ENCODE data around the gene NPFF.

Gene NPFF

DNA sequence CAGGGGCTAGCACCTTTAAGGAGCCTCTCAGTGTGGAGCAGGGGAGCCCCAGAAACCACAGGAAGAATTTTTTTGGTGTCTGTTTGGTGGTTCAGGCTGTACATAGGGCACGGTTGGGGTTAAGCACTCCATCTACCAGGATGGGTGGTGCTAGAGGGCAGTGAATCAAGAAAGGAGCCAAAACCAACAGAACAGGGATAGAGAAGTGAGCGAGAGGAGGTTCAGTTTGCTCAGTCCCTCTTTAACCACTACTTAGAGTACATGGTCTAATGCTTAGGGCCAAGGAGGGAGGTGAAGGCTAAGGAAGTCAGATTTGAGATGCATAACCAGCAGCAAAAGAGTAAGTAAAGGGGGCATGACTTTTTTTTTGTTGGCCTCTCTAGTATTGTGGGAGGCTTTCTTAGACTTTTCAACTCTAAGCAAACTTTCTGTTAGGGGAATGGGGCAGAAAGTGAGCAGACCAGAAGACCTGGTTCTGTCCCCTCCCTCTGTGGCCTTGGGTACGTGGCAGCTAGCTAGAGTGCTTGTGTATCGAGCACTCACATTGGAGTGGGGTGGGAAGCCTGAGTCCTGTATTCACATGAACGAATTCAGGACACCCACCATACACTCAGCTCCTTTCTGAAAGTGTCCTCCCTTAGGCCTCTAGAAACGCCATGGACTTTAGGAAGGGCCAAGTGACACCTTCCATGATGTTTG is 6.6 kb upstream of the NPFF start:
- no peak overlapping the region for H3K9ac ChIP-seq
- no peak overlapping the region for H2AFZ ChIP-seq
- TF ChIP-seq, protein P1, sequence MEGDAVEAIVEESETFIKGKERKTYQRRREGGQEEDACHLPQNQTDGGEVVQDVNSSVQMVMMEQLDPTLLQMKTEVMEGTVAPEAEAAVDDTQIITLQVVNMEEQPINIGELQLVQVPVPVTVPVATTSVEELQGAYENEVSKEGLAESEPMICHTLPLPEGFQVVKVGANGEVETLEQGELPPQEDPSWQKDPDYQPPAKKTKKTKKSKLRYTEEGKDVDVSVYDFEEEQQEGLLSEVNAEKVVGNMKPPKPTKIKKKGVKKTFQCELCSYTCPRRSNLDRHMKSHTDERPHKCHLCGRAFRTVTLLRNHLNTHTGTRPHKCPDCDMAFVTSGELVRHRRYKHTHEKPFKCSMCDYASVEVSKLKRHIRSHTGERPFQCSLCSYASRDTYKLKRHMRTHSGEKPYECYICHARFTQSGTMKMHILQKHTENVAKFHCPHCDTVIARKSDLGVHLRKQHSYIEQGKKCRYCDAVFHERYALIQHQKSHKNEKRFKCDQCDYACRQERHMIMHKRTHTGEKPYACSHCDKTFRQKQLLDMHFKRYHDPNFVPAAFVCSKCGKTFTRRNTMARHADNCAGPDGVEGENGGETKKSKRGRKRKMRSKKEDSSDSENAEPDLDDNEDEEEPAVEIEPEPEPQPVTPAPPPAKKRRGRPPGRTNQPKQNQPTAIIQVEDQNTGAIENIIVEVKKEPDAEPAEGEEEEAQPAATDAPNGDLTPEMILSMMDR (IDR thresholded peaks at IDR 0.05) = no peak
- H3K27ac ChIP-seq = no peak overlapping the region
- H3K4me2 ChIP-seq (ENCODE audit: low read length) = no peak overlapping the region
- no peaks in the 10 kb centered on the region for H3K79me2 ChIP-seq
- no peaks in the 10 kb centered on the region for H3K4me1 ChIP-seq
- no peak overlapping the region for H3K4me3 ChIP-seq (ENCODE audit: low read depth, low read length)
- H3K9me3 ChIP-seq (ENCODE audit: control insufficient read depth, low read length) = no peaks in the 10 kb centered on the region
- H3K36me3 ChIP-seq (ENCODE audit: control insufficient read depth, insufficient read depth, low read length) = no peaks in the 10 kb centered on the region
- H3K27me3 ChIP-seq (ENCODE audit: control insufficient read depth, insufficient read depth, low read length) = no peaks in the 10 kb centered on the region

DNA sequence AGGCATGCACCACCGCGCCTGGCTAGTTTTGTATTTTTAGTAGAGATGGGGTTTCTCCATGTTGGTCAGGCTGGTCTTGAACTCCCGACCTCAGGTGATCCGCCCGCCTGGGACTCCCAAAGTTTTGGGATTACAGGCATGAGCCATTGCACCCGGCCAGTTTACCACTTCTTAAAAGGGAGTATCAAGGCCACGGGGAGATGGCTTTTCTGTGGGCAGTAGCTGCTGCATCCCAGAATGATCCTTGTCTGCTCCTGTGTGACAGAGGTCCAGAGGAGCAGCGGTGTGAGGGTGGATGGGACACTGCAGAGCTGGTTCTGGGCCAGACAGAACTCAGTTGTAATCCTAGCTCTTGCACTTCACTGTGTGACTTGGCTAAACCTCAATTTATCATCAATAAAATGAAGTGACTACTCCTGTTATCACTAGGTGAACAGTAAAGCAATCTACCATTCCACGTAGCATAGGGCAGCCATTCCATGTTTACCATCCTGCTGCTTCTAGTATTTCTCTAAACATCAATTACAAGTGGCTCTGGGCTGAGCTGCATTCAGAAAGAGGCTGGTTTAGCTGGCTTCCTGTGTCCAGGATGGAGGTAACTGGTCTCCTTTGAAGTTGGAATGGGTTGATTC is 3.0 kb upstream of the NPFF start:
- no peaks in the 10 kb centered on the region for H3K9me3 ChIP-seq (ENCODE audit: control insufficient read depth, low read length)
- H3K4me1 ChIP-seq = no peaks in the 10 kb centered on the region
- H3K27me3 ChIP-seq (ENCODE audit: control insufficient read depth, insufficient read depth, low read length) = no peaks in the 10 kb centered on the region
- H3K4me2 ChIP-seq (ENCODE audit: low read length) = no peak overlapping the region
- TF ChIP-seq, protein P1 (IDR thresholded peaks at IDR 0.05) = no peak
- no peaks in the 10 kb centered on the region for H3K36me3 ChIP-seq (ENCODE audit: control insufficient read depth, insufficient read depth, low read length)
- no peak overlapping the region for H3K27ac ChIP-seq
- H2AFZ ChIP-seq = no peak overlapping the region
- H3K4me3 ChIP-seq (ENCODE audit: low read depth, low read length) = no peak overlapping the region
- no peak overlapping the region for H3K9ac ChIP-seq
- no peaks in the 10 kb centered on the region for H3K79me2 ChIP-seq

DNA sequence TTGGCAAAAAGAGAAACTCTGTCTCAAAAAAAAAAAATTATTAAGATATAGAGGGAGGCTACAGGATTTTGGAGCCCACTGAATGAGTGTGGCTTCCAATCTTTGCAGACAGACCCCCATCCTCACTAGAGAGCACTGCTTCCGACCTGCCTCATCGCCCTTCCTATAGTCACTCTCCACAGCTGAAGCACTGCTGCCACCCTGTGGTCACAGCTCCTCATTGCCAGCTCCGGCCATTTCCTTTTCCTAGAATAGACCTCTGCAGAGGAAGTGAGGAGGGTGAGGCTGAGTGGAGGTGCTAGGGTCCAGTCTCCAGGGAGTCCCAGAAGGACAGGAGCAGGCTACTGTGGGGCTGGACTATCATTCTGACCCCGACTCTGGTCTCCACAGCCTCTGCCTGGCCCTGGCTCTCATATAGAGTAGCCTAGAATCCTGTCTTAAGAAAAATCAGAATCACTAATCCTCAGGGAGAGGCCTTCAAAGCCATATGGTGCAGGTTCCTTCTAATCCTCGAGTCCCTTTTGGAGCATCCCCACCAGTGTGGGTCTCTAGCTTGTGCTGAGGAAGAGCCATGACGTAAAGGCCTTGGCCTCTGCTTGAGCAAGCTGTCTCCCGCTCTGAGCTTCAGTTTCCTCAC is 1.4 kb upstream of the NPFF start:
- Histone ChIP-seq H3K79me2 (no peaks in the 10 kb centered on the region), H3K9ac (no peak overlapping the region), H3K4me3 (ENCODE audit: low read depth, low read length) (no peak overlapping the region), H3K4me1 (no peaks in the 10 kb centered on the region), H2AFZ (no peak overlapping the region), H3K36me3 (ENCODE audit: control insufficient read depth, insufficient read depth, low read length) (no peaks in the 10 kb centered on the region), H3K27me3 (ENCODE audit: control insufficient read depth, insufficient read depth, low read length) (no peaks in the 10 kb centered on the region), H3K9me3 (ENCODE audit: control insufficient read depth, low read length) (no peaks in the 10 kb centered on the region), H3K4me2 (ENCODE audit: low read length) (no peak overlapping the region), H3K27ac (no peak overlapping the region)
- TF ChIP-seq, protein P1 (IDR thresholded peaks at IDR 0.05) = peak; percentile 98

DNA sequence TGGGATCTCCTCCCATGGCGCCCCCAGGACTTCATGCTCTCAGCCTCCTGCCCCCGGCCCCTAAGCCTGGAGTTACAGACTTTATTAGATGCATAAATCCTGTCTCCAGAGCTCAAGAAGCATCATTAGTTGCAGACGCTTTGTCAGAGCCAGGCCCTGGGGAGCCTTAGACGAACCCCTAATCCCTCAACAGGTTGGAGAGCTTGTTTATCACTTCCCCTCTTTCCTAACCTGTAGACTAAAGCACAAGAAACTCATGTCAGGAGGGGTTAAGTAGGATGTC is 260 bp upstream of the NPFF start:
- H3K4me3 ChIP-seq (ENCODE audit: low read depth, low read length) = no peak overlapping the region
- peaks cover 2% of the 10 kb centered on the region for H3K4me1 ChIP-seq
- H3K36me3 ChIP-seq (ENCODE audit: control insufficient read depth, insufficient read depth, low read length) = no peaks in the 10 kb centered on the region

More for the DNA sequence above, 260 bp upstream of the NPFF start:
- no peak overlapping the region for H3K27ac ChIP-seq
- no peaks in the 10 kb centered on the region for H3K27me3 ChIP-seq (ENCODE audit: control insufficient read depth, insufficient read depth, low read length)
- no peak overlapping the region for H2AFZ ChIP-seq
- H3K9me3 ChIP-seq (ENCODE audit: control insufficient read depth, low read length) = no peaks in the 10 kb centered on the region
- H3K9ac ChIP-seq = no peak overlapping the region
- TF ChIP-seq, protein P1 (IDR thresholded peaks at IDR 0.05) = no peak
- no peaks in the 10 kb centered on the region for H3K79me2 ChIP-seq
- H3K4me2 ChIP-seq (ENCODE audit: low read length) = no peak overlapping the region

Measured in parathyroid adenoma (tissue), 2 donors.